PFSK-1 (cell line): Measurements from ENCODE around the gene GRK2.

Source experiments
- FOXP2 ChIP-seq: optimal IDR thresholded peaks from 2 replicates; pipeline ENCODE3; 2011; ENCODE audit warnings: borderline replicate concordance, control low read depth, inconsistent platforms; ENCODE audit not compliant: insufficient read depth; ENCODE audit errors: extremely low read length, extremely low read depth
- POLR2AphosphoS5 ChIP-seq: IDR thresholded peaks from 2 replicates; pipeline ENCODE4 v1.6.1; 2012; ENCODE audit warnings: low read depth, mild to moderate bottlenecking, control low read depth, low read length, moderate library complexity
- SIN3A ChIP-seq: IDR thresholded peaks from 2 replicates; pipeline ENCODE4 v1.6.1; 2012; ENCODE audit warnings: mild to moderate bottlenecking, low read length, moderate library complexity, borderline replicate concordance; ENCODE audit not compliant: insufficient read depth
- TAF1 ChIP-seq: IDR thresholded peaks from 2 replicates; pipeline ENCODE4 v1.6.1; 2012; ENCODE audit warnings: low read length, control low read depth, borderline replicate concordance; ENCODE audit not compliant: insufficient read depth
- TF ChIP-seq, protein P1 (sequence below), 2 experiments: IDR thresholded peaks; 2 replicates each; pipeline versions ENCODE4 v1.6.1 to v1.8.0; 2011 to 2012; ENCODE audit warnings: low read depth in 2 of 2, low read length in 2 of 2, control low read depth in 1 of 2, inconsistent platforms in 1 of 2, mild to moderate bottlenecking in 1 of 2, moderate library complexity in 1 of 2; ENCODE audit not compliant: insufficient read depth in 1 of 2

The GRK2 gene

DNA sequence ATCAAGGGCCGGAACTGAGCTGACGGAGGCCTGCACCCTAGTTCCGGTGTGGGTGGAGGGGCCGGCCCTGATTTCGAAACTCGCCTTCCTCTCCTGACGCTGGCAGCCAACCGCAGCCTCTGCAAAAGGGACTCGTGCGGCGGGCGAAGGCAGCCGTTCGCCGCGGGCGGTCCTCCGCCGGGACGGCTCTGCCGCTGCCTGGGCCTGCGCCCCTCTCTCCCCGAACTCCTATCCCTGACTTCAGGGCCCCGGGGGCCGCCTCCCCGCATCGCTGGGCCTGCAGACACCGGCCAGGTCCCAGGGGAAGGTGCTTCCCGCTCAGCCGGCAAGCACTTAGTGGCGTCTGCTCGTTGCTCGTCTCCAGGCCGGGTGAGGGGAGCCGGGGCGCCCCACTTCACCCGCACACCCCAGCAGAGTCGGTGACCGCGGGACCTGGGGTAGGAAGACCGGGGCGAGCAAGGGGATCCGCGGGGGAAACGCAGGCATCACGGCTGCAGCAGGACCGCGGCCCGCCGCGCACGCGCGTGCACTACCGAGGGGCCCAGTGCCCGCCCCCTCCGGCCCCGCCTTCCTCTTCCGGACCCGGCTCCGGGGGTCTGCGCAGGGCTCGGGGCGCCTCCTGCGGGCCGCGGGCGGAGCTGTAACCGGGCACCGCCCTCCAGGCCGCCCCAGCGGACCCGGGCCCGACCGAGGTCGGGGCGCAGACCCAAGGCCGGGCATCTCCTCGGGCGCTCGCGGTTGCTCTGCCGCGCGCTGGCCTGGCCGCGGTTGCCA lies 22.4 kb downstream of the GRK2 start:
- TF ChIP-seq FOXP2 (no peak), POLR2AphosphoS5 (peak; percentile 70), SIN3A (0 out of 2 replicates have a peak, but pooled peaks have one; percentile 50), TAF1 (no peak; the same call in none of the 2 replicates)
- TF ChIP-seq, protein P1, sequence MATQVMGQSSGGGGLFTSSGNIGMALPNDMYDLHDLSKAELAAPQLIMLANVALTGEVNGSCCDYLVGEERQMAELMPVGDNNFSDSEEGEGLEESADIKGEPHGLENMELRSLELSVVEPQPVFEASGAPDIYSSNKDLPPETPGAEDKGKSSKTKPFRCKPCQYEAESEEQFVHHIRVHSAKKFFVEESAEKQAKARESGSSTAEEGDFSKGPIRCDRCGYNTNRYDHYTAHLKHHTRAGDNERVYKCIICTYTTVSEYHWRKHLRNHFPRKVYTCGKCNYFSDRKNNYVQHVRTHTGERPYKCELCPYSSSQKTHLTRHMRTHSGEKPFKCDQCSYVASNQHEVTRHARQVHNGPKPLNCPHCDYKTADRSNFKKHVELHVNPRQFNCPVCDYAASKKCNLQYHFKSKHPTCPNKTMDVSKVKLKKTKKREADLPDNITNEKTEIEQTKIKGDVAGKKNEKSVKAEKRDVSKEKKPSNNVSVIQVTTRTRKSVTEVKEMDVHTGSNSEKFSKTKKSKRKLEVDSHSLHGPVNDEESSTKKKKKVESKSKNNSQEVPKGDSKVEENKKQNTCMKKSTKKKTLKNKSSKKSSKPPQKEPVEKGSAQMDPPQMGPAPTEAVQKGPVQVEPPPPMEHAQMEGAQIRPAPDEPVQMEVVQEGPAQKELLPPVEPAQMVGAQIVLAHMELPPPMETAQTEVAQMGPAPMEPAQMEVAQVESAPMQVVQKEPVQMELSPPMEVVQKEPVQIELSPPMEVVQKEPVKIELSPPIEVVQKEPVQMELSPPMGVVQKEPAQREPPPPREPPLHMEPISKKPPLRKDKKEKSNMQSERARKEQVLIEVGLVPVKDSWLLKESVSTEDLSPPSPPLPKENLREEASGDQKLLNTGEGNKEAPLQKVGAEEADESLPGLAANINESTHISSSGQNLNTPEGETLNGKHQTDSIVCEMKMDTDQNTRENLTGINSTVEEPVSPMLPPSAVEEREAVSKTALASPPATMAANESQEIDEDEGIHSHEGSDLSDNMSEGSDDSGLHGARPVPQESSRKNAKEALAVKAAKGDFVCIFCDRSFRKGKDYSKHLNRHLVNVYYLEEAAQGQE (IDR thresholded peaks at IDR 0.05; ENCODE audit: insufficient read depth in 1 of 2, low read depth in 2 of 2, low read length in 2 of 2), result 0 out of 4 replicates have a peak, but pooled peaks of 1 of the 2 experiments have one; percentile 21

DNA sequence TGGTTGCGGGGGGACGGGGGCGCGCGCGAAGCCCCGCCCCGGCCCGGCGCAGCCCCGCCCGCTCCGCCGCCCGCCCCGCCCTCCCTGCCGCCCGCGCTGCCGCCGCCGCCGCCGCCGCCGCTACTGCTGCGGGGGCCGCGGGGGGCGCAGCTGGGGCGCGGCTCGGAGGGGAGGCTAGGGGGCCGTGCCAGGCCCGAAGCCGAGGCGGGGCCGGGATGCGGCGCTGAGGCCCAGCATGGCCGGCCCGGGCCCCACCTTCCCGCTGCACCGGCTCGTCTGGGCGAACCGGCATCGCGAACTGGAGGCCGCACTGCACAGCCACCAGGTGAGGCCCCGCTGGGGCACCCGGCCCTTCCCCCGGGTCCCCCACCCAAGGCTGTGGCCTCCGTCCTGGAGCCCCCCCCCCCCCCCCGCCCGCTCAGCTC lies 23.0 kb downstream of the GRK2 start, which contains the start of gene ANKRD13D:
Gene ANKRD13D, plus strand, starts transcription at position 78 of the 425 bp plus-strand sequence. Its CDS starts 158 bp downstream, at position 236.
- no peak for TF ChIP-seq SIN3A
- TF ChIP-seq TAF1, result no peak
- TF ChIP-seq, protein P1 (IDR thresholded peaks at IDR 0.05; ENCODE audit: insufficient read depth in 1 of 2, low read depth in 2 of 2, low read length in 2 of 2), result no peak
- TF ChIP-seq POLR2AphosphoS5, result no peak; the same call in 1 of the 2 replicates
- TF ChIP-seq FOXP2, result no peak

DNA sequence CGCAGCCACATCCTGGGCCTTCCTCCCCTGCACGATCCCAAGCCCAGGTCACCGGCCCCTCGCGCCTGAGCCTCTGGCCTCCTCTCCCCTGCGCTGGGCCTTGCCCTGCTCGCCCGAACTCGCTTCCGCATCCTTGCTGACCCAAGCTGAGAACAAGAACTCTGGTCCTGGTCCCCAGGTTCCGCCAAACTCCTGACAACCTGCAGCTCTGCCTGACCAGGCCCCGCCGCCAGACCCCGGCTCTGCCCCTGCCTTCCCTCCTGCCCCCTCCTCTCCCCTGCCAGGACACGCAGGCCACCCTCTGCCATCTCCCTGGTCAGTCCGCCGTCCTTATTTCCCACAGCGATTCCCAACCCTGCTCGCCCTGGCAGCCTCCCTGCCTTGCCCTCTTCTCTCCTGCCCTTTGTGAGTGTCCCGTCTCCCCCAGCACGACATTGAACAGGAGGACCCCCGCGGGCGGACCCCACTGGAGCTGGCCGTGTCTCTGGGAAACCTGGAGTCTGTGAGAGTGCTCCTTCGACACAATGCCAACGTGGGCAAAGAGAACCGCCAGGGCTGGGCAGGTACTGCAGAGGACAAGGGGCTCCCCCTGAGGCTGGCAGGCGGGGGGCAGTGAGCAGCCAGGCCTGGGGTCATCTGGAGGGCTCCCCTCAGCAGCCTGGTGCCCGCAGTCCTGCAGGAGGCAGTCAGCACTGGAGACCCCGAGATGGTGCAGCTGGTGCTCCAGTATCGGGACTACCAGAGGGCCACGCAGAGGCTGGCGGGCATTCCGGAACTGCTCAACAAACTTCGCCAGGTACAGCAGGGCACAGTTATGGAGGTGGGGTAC lies 23.6 kb downstream of the GRK2 start:
- no peak for TF ChIP-seq POLR2AphosphoS5
- TF ChIP-seq, protein P1 (IDR thresholded peaks at IDR 0.05; ENCODE audit: insufficient read depth in 1 of 2, low read depth in 2 of 2, low read length in 2 of 2), result no peak
- TF ChIP-seq SIN3A, result no peak
- TF ChIP-seq FOXP2, result no peak
- no peak for TF ChIP-seq TAF1

DNA sequence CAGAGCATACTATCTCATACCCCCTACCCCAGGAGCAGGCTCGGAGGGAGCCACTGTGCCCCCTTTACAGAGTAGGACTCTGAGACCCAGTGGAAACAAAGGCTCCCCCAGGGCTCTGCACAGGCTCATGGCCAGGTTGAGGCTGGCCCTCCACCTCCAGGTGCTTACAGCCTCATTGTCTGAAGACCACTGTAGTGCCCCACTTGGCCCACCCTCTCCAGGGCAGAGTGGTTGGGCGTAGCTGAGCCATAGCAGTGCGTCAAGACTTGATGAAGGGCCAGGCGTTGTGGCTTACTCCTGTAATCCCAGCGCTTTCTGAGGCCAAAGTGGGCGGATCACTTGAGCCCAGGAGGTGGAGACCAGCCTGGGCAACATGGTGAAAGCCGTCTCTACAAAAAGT lies 24.5 kb downstream of the GRK2 start:
- TF ChIP-seq FOXP2, result no peak
- TF ChIP-seq TAF1, result no peak
- no peak for TF ChIP-seq POLR2AphosphoS5
- TF ChIP-seq, protein P1 (IDR thresholded peaks at IDR 0.05; ENCODE audit: insufficient read depth in 1 of 2, low read depth in 2 of 2, low read length in 2 of 2), result no peak
- no peak for TF ChIP-seq SIN3A
